ENCODE results near the gene TBCCD1. TPM values are rescaled to one million over a fixed set of nuclear protein-coding genes. Genes with fewer than 3 reads are reported as not detected.

The TBCCD1 gene, protein sequence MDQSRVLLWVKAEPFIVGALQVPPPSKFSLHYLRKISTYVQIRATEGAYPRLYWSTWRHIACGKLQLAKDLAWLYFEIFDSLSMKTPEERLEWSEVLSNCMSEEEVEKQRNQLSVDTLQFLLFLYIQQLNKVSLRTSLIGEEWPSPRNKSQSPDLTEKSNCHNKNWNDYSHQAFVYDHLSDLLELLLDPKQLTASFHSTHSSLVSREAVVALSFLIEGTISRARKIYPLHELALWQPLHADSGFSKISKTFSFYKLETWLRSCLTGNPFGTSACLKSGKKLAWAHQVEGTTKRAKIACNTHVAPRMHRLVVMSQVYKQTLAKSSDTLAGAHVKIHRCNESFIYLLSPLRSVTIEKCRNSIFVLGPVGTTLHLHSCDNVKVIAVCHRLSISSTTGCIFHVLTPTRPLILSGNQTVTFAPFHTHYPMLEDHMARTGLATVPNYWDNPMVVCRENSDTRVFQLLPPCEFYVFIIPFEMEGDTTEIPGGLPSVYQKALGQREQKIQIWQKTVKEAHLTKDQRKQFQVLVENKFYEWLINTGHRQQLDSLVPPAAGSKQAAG
- total RNA-seq = 10 to 100 TPM; 11.5 to 13.3 TPM
- 1 to 10 TPM; 5.1 to 5.3 TPM for polyA plus RNA-seq
- long read RNA-seq, donor 1, transcript TBCCD1-201 (8 exons, 2,441 nt) = major isoform, 33 of 49 reads
- long read RNA-seq, donor 1, partial matches to known transcripts = 9 of 49 reads
- long read RNA-seq, donor 1, other reads (novel, unspliced or antisense) = 7 of 49 reads
- long read RNA-seq, donor 2, transcript TBCCD1-201 (8 exons, 2,441 nt) = major isoform, 8 of 13 reads
- long read RNA-seq, donor 2, partial matches to known transcripts = 3 of 13 reads
- long read RNA-seq, donor 2, other reads (novel, unspliced or antisense) = 2 of 13 reads

DNA sequence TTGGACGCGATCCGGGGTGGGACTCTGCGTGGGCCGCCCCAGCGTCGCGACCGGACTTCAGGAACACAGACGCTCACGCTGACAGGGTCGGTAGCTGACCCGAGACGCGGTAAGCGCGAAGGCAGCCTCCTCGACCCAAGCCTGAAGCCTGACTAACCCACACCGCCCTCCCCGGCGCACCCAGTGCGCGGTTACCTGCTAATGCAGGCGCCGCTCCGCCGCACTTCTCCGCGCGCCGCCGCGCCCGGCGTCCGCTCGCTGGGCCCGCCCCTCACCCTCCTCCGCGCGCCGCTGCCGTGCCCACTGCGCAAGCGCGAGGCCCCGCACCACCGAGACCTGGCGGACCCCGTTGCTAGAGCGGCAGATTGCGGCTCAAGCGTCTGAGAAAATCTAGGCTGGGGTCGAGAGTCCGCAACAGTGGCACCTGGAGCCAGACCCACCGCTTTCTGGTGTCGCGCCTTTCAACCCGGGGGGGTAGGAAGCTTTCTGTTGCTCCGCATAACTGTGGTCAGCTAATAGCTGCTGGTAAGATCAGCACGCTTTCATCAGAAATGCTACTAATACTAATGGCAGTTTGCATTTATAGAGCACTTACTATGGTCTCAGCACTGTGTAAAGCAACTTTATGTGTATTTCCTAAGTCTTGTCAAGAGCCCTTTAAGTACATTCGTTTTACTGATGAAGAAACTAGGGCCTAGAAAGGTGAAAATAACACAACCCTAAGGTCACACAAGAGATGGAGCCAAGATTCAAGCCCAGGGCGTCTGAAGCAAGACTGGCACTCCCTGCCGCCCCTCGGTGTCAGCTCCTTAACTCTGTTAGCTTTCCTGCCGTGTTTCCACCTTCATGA lies at the start of gene TBCCD1:
Gene TBCCD1, minus strand, starts transcription at position 268 of the 850 bp plus-strand sequence. CDS start 3,010 bp downstream, outside the sequence.
- no peaks in the 10 kb centered on the region for H3K27me3 ChIP-seq (ENCODE audit: control insufficient read depth in 1 of 2, insufficient read depth in 2 of 2, low read length in 1 of 2)
- peak within 1 kb of the TSS; percentile 78 to 86 for H3K4me3 ChIP-seq (ENCODE audit: low read length in 2 of 2)
- peak; percentile 91 for ATAC-seq (ENCODE audit: low FRiP score)
- 0% methylated on average over 55 to 66 of the region's 66 CpGs for WGBS, 2 donors
- peak; percentile 94 to 97 for DNase-seq
- H3K4me1 ChIP-seq (ENCODE audit: control insufficient read depth in 1 of 2, insufficient read depth in 2 of 2, low read length in 2 of 2) = peaks cover 3% of the 10 kb centered on the region in 2 donors
- no peaks in the 10 kb centered on the region for H3K9me3 ChIP-seq (ENCODE audit: control insufficient read depth, low read length)
- intact Hi-C loops (cut with DNase I) = loop anchor here in 1 of 2 donors (10.0 kb wide), 1 partner anchor 218 kb away; the partner anchor contains the start of gene EIF4A2
- no peaks in the 10 kb centered on the region for H3K36me3 ChIP-seq (ENCODE audit: control insufficient read depth in 1 of 2, insufficient read depth in 2 of 2, low read length in 1 of 2)
- peak within 1 kb of the TSS; percentile 34 to 47 for H3K27ac ChIP-seq (ENCODE audit: low read depth in 1 of 2, low read length in 2 of 2)

DNA sequence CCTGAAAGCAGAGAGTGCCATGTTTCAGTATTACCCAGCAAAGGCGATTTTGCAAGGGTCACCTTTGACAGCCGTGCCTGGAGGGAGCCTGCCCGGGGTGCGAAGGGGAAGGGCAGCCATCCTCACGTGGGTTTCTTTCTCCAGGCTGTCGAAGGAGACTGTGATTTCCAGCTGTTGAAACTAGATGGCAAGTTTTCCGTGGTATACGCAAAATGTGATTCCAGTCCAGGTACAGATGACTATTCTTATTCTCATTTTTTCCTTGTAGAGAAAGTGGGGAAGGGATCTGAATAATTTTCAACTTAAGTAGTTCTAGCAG lies 49.1 kb upstream of the TBCCD1 start:
- Histone ChIP-seq H3K4me1 (ENCODE audit: control insufficient read depth in 1 of 2, insufficient read depth in 2 of 2, low read length in 2 of 2) (no peaks in the 10 kb centered on the region), H3K27me3 (ENCODE audit: control insufficient read depth in 1 of 2, insufficient read depth in 2 of 2, low read length in 1 of 2) (no peaks in the 10 kb centered on the region), H3K9me3 (ENCODE audit: control insufficient read depth, low read length) (no peaks in the 10 kb centered on the region), H3K36me3 (ENCODE audit: control insufficient read depth in 1 of 2, insufficient read depth in 2 of 2, low read length in 1 of 2) (no peaks in the 10 kb centered on the region), H3K4me3 (ENCODE audit: low read length in 2 of 2) (no peak overlapping the region), H3K27ac (ENCODE audit: low read depth in 1 of 2, low read length in 2 of 2) (no peak overlapping the region)
- 91% methylated on average over 8 of the region's 8 CpGs for WGBS, 2 donors
- no peak for ATAC-seq (ENCODE audit: low FRiP score)
- no peak for DNase-seq
- intact Hi-C loops (cut with DNase I) = loop anchor here (5.0 to 10.0 kb wide), 4 partner anchors 169 to 634 kb away; partner anchors contain the start of gene EIF4A2 (in 1 of the 2)

DNA sequence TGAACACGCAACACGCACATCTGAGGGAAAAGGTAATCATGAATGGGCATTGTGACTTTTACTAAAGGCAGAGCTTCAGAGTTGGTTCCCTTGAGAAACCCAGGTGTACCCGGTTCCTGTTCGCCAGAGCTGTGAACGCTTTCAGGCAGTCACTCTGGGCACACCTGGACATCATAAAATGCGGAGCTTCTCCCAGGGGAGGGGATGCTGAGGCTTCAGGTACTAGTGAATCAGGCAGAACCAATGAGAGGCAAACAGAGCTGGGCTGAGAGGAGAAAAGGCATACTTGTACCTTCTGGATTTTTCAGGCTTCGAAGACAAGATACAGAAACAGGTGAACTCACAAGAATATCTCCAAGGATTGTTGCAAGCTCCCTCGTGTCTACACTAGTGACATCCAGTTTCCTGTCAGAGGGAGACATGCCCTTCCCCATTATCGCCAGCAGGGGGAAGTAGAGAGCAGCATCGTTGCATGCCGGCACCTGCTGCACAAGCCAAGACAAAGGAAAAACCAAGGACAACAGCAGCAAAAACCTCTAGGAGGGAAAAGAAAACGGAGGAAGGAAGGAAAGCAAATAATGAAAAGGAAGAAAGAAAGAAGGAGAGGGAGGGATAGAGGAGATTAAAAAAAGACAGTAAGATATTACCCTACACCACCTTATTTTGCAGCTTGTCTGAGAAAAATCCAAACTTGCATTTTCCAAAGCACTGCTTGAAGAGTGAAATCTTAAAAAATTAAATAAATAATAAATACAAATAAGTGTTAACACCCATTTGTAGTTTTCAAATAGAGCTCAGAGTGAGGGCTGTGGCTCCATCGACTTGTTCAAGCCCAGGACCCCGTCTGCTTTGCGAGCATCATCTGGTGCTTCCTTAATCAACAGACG lies 47.7 kb upstream of the TBCCD1 start:
- Histone ChIP-seq H3K4me3 (ENCODE audit: low read length in 2 of 2) (no peak overlapping the region), H3K36me3 (ENCODE audit: control insufficient read depth in 1 of 2, insufficient read depth in 2 of 2, low read length in 1 of 2) (no peaks in the 10 kb centered on the region), H3K27ac (ENCODE audit: low read depth in 1 of 2, low read length in 2 of 2) (no peak overlapping the region), H3K4me1 (ENCODE audit: control insufficient read depth in 1 of 2, insufficient read depth in 2 of 2, low read length in 2 of 2) (no peaks in the 10 kb centered on the region), H3K9me3 (ENCODE audit: control insufficient read depth, low read length) (no peaks in the 10 kb centered on the region), H3K27me3 (ENCODE audit: control insufficient read depth in 1 of 2, insufficient read depth in 2 of 2, low read length in 1 of 2) (no peaks in the 10 kb centered on the region)
- ATAC-seq (ENCODE audit: low FRiP score) (peak; percentile 86), DNase-seq (peak; percentile 77 to 89)
- intact Hi-C loops (cut with DNase I) = loop anchor here (5.0 to 10.0 kb wide), 4 partner anchors 170 to 633 kb away; partner anchors contain the start of gene EIF4A2 (in 1 of the 2)
- 36 to 38% methylated on average over 16 of the region's 16 CpGs for WGBS, 2 donors

- ATAC-seq (ENCODE audit: low FRiP score) (no peak), DNase-seq (no peak)
- no peaks in the 10 kb centered on the region for H3K4me1 ChIP-seq (ENCODE audit: control insufficient read depth in 1 of 2, insufficient read depth in 2 of 2, low read length in 2 of 2)
- intact Hi-C loops (cut with DNase I) = loop anchor here in 1 of 2 donors (10.0 kb wide), 1 partner anchor 171 kb away; the partner anchor contains the start of gene EIF4A2
- no peak overlapping the region for H3K27ac ChIP-seq (ENCODE audit: low read depth in 1 of 2, low read length in 2 of 2)
- 58 to 59% methylated on average over 6 of the region's 6 CpGs for WGBS, 2 donors
- H3K27me3 ChIP-seq (ENCODE audit: control insufficient read depth in 1 of 2, insufficient read depth in 2 of 2, low read length in 1 of 2) = no peaks in the 10 kb centered on the region
- H3K4me3 ChIP-seq (ENCODE audit: low read length in 2 of 2) = no peak overlapping the region
- no peaks in the 10 kb centered on the region for H3K36me3 ChIP-seq (ENCODE audit: control insufficient read depth in 1 of 2, insufficient read depth in 2 of 2, low read length in 1 of 2)
- no peaks in the 10 kb centered on the region for H3K9me3 ChIP-seq (ENCODE audit: control insufficient read depth, low read length)
These were observed 47.1 kb upstream of the TBCCD1 start for GRCh38 chr3:186614266-186614596.

GRCh38 chr3:186613637-186614265 lies 46.6 kb upstream of the TBCCD1 start:
- intact Hi-C loops (cut with DNase I) = loop anchor here in 1 of 2 donors (10.0 kb wide), 1 partner anchor 171 kb away; the partner anchor contains the start of gene EIF4A2
- no peaks in the 10 kb centered on the region for H3K4me1 ChIP-seq (ENCODE audit: control insufficient read depth in 1 of 2, insufficient read depth in 2 of 2, low read length in 2 of 2)
- no peaks in the 10 kb centered on the region for H3K9me3 ChIP-seq (ENCODE audit: control insufficient read depth, low read length)
- ATAC-seq (ENCODE audit: low FRiP score) = no peak
- WGBS, 2 donors = 38 to 44% methylated on average over 4 of the region's 4 CpGs
- H3K27ac ChIP-seq (ENCODE audit: low read depth in 1 of 2, low read length in 2 of 2) = no peak overlapping the region
- no peak for DNase-seq
- H3K27me3 ChIP-seq (ENCODE audit: control insufficient read depth in 1 of 2, insufficient read depth in 2 of 2, low read length in 1 of 2) = no peaks in the 10 kb centered on the region
- H3K36me3 ChIP-seq (ENCODE audit: control insufficient read depth in 1 of 2, insufficient read depth in 2 of 2, low read length in 1 of 2) = no peaks in the 10 kb centered on the region
- H3K4me3 ChIP-seq (ENCODE audit: low read length in 2 of 2) = no peak overlapping the region

GRCh38 chr3:186612721-186613636 lies 45.8 kb upstream of the TBCCD1 start, which contains the start of gene AHSG:
TSS of gene AHSG (plus strand) at chr3:186613060. CDS start at chr3:186613142, 82 bp downstream.
- ATAC-seq (ENCODE audit: low FRiP score) = no peak
- Histone ChIP-seq H3K4me3 (ENCODE audit: low read length in 2 of 2) (no peak within 1 kb of the TSS), H3K36me3 (ENCODE audit: control insufficient read depth in 1 of 2, insufficient read depth in 2 of 2, low read length in 1 of 2) (no peaks in the 10 kb centered on the region), H3K9me3 (ENCODE audit: control insufficient read depth, low read length) (no peaks in the 10 kb centered on the region), H3K27ac (ENCODE audit: low read depth in 1 of 2, low read length in 2 of 2) (no peak within 1 kb of the TSS), H3K27me3 (ENCODE audit: control insufficient read depth in 1 of 2, insufficient read depth in 2 of 2, low read length in 1 of 2) (no peaks in the 10 kb centered on the region), H3K4me1 (ENCODE audit: control insufficient read depth in 1 of 2, insufficient read depth in 2 of 2, low read length in 2 of 2) (no peaks in the 10 kb centered on the region)
- WGBS, 2 donors = 81 to 90% methylated on average over 7 of the region's 7 CpGs
- no peak for DNase-seq
- intact Hi-C loops (cut with DNase I) = loop anchor here in 1 of 2 donors (10.0 kb wide), 1 partner anchor 172 kb away; the partner anchor contains the start of gene EIF4A2

All from aorta (tissue), 5 donors.